GM18951 (cell line): Measurements from ENCODE around the gene DRICH1.
"Not testable (repeated sequence)": the region's sequence is repeated elsewhere in the genome, so short reads cannot be mapped to it uniquely, and the experiment has no call there.

Experiments used
- POLR2A ChIP-seq: IDR thresholded peaks from 4 replicates; pipeline ENCODE4 v1.6.1; 2011; ENCODE audit warnings: mild to moderate bottlenecking; ENCODE audit not compliant: insufficient read length, insufficient read depth; ENCODE audit errors: extremely low read depth
- in situ Hi-C: fragments of 300-500 bp; cut with MboI; formaldehyde crosslinking; loops from one replicate; pipeline ENCODE4 v1.12.0; 2022; ENCODE audit warnings: low sequenced_read_pairs, mixed read lengths, inconsistent platforms; ENCODE audit not compliant: unreplicated experiment

Gene DRICH1

GRCh38 chr22:23670378-23671295 is 38.5 kb upstream of the DRICH1 start:
- in situ Hi-C loops: loop anchor here (10.0 kb wide), 1 partner anchor 934 kb away; the partner anchor contains the start of gene GGT1
- no peak for TF ChIP-seq POLR2A

- in situ Hi-C loops: not testable (repeated sequence)
Observed at GRCh38 chr22:23660381-23660780, 28.3 kb upstream of the DRICH1 start.

- in situ Hi-C loops: no loop called here
- TF ChIP-seq POLR2A: no peak
Observed at GRCh38 chr22:23657727-23658126, 25.6 kb upstream of the DRICH1 start.

GRCh38 chr22:23655891-23656475 is 23.9 kb upstream of the DRICH1 start:
- no peak for TF ChIP-seq POLR2A
- in situ Hi-C loops: no loop called here

- in situ Hi-C loops: no loop called here
Observed at GRCh38 chr22:23652711-23653110, 20.6 kb upstream of the DRICH1 start.

GRCh38 chr22:23652286-23652685 is 20.2 kb upstream of the DRICH1 start:
- in situ Hi-C loops: no loop called here
- TF ChIP-seq POLR2A: no peak

More at GRCh38 chr22:23652711-23653110, 20.6 kb upstream of the DRICH1 start:
- TF ChIP-seq POLR2A: no peak

GRCh38 chr22:23651676-23652075 is 19.6 kb upstream of the DRICH1 start:
- no peak for TF ChIP-seq POLR2A
- in situ Hi-C loops: no loop called here

GRCh38 chr22:23649071-23649501 is 17.0 kb upstream of the DRICH1 start:
- in situ Hi-C loops: no loop called here
- TF ChIP-seq POLR2A: no peak

GRCh38 chr22:23646526-23646925 is 14.4 kb upstream of the DRICH1 start:
- in situ Hi-C loops: not testable (repeated sequence)

- in situ Hi-C loops: not testable (repeated sequence)
Observed at GRCh38 chr22:23640206-23640605, 8.1 kb upstream of the DRICH1 start.

- no peak for TF ChIP-seq POLR2A
Observed at GRCh38 chr22:23639661-23640060, 7.5 kb upstream of the DRICH1 start.

GRCh38 chr22:23638611-23639010 is 6.5 kb upstream of the DRICH1 start:
- in situ Hi-C loops: loop anchor here (10.0 kb wide), 1 partner anchor 1686 kb away; no protein-coding TSS in a partner anchor
- no peak for TF ChIP-seq POLR2A

More at GRCh38 chr22:23639661-23640060, 7.5 kb upstream of the DRICH1 start:
- in situ Hi-C loops: loop anchor here (10.0 kb wide), 1 partner anchor 1685 kb away; no protein-coding TSS in a partner anchor

GRCh38 chr22:23635291-23635690 is 3.2 kb upstream of the DRICH1 start:
- in situ Hi-C loops: loop anchor here (10.0 kb wide), 1 partner anchor 1690 kb away; no protein-coding TSS in a partner anchor

- in situ Hi-C loops: not testable (repeated sequence)
Observed at GRCh38 chr22:23628056-23628743, 3.9 kb downstream of the DRICH1 start.

GRCh38 chr22:23627401-23628055 is 4.6 kb downstream of the DRICH1 start:
- in situ Hi-C loops: not testable (repeated sequence)
